ENCODE measurements around the gene WRNIP1. TPM values are rescaled to one million over a fixed set of nuclear protein-coding genes. Genes with fewer than 3 reads are reported as not detected.

WRNIP1 gene
- total and polyA plus RNA-seq, 2 of the 4 experiments (the other 2 are of a cell fraction), result 43.7 to 47.1 TPM

DNA sequence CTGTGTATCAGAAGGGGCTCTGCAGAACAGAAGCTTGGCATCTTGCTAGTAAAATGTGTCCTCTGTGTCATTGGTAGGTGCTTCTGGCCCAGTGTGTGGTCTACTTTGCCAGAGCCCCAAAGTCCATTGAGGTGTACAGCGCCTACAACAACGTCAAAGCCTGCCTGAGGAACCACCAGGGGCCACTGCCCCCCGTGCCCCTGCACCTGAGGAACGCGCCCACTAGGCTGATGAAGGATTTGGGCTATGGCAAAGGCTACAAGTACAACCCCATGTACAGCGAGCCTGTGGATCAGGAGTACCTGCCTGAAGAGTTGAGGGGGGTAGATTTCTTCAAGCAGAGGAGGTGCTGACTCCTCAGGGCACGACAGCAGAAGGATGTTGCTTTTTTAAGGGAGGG lies 19.7 kb downstream of the WRNIP1 start:
- Histone ChIP-seq H4K8ac (ENCODE audit: low read depth in 2 of 2, low read length in 2 of 2) (no peak overlapping the region), H3K23ac (ENCODE audit: low read depth, low read length) (no peak overlapping the region), H2AFZ (replicated peaks; ENCODE audit: low read length, poor library complexity) (peak overlapping the region; percentile 24), H2BK5ac (ENCODE audit: low read depth, low read length, poor library complexity, severe bottlenecking) (no peak overlapping the region), H3K4me3 (ENCODE audit: insufficient read depth, low read depth, low read length) (no peak overlapping the region), H2BK120ac (ENCODE audit: low read depth, low read length) (no peak overlapping the region), H3K27me3 (ENCODE audit: control insufficient read depth, insufficient read depth, low read length) (no peaks in the 10 kb centered on the region), H4K5ac (ENCODE audit: low read depth, low read length) (no peak overlapping the region), H3K56ac (ENCODE audit: extremely low read depth, insufficient read depth, low read length) (no peak overlapping the region), H2AK5ac (ENCODE audit: low read depth, low read length) (no peak overlapping the region), H3K9me1 (ENCODE audit: insufficient read depth, low read length) (peaks cover 23% of the 10 kb centered on the region), H3K79me1 (ENCODE audit: low read depth in 1 of 2, low read length in 2 of 2) (peaks cover 55 to 80% of the 10 kb centered on the region in 2 experiments), H3K14ac (replicated peaks; ENCODE audit: low read depth, low read length) (no peak overlapping the region), H2BK20ac (ENCODE audit: low read depth, low read length) (no peak overlapping the region), H3K27ac (ENCODE audit: insufficient read depth, low read length) (no peak overlapping the region), H4K20me1 (ENCODE audit: insufficient read depth, low read length) (peaks cover 13% of the 10 kb centered on the region), H4K91ac (ENCODE audit: insufficient read depth, low read depth, low read length) (no peak overlapping the region), H3K9me3 (ENCODE audit: control insufficient read depth, insufficient read depth, low read length) (no peaks in the 10 kb centered on the region), H3K4me2 (ENCODE audit: low read depth, low read length) (no peak overlapping the region), H3K4me1 (ENCODE audit: control insufficient read depth, insufficient read depth, low read length) (peaks cover 13% of the 10 kb centered on the region), H3K18ac (ENCODE audit: low read depth, low read length) (no peak overlapping the region), H3K4ac (ENCODE audit: low read depth, low read length) (no peak overlapping the region; the same call in 1 of the 2 replicates), H3K36me3 (ENCODE audit: control insufficient read depth, insufficient read depth, low read length) (peaks cover 36% of the 10 kb centered on the region), H2AK9ac (replicated peaks; ENCODE audit: low read depth, low read length, poor library complexity) (no peak overlapping the region), H2BK15ac (ENCODE audit: low read depth, low read length) (no peak overlapping the region), H3K9ac (ENCODE audit: low read depth, low read length) (no peak overlapping the region)
- intact Hi-C loops (cut with micrococcal nuclease) (no loop called here), in situ Hi-C loops (cut with MboI; ENCODE audit: low sequenced_read_pairs) (no loop called here), dilution Hi-C loops (cut with HindIII; ENCODE audit: low sequenced_read_pairs, unreplicated experiment) (no loop called here)
- CTCF ChIA-PET, result no interaction called here
- no TSS peak for BruUV-seq (replicated peaks)
- TF ChIP-seq RFX5 (IDR thresholded peaks at IDR 0.05; ENCODE audit: low read depth, low read length) (no peak), MAFK (IDR thresholded peaks at IDR 0.05; ENCODE audit: low read depth, low read length) (no peak), CHD1 (IDR thresholded peaks at IDR 0.05; ENCODE audit: low read depth, low read length) (no peak), FOS (IDR thresholded peaks at IDR 0.05; ENCODE audit: low read depth, low read length) (no peak), SMC3 (IDR thresholded peaks at IDR 0.05; ENCODE audit: low read depth, low read length) (no peak), POLR2A (IDR thresholded peaks at IDR 0.05; ENCODE audit: low read depth, low read length) (no peak), MAZ (IDR thresholded peaks at IDR 0.05; ENCODE audit: borderline replicate concordance, low read depth, low read length) (no peak)
- TF ChIP-seq, protein P1, sequence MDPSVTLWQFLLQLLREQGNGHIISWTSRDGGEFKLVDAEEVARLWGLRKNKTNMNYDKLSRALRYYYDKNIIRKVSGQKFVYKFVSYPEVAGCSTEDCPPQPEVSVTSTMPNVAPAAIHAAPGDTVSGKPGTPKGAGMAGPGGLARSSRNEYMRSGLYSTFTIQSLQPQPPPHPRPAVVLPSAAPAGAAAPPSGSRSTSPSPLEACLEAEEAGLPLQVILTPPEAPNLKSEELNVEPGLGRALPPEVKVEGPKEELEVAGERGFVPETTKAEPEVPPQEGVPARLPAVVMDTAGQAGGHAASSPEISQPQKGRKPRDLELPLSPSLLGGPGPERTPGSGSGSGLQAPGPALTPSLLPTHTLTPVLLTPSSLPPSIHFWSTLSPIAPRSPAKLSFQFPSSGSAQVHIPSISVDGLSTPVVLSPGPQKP (IDR thresholded peaks at IDR 0.05; ENCODE audit: borderline replicate concordance, low read depth, low read length), result no peak
- TF ChIP-seq, protein P2, sequence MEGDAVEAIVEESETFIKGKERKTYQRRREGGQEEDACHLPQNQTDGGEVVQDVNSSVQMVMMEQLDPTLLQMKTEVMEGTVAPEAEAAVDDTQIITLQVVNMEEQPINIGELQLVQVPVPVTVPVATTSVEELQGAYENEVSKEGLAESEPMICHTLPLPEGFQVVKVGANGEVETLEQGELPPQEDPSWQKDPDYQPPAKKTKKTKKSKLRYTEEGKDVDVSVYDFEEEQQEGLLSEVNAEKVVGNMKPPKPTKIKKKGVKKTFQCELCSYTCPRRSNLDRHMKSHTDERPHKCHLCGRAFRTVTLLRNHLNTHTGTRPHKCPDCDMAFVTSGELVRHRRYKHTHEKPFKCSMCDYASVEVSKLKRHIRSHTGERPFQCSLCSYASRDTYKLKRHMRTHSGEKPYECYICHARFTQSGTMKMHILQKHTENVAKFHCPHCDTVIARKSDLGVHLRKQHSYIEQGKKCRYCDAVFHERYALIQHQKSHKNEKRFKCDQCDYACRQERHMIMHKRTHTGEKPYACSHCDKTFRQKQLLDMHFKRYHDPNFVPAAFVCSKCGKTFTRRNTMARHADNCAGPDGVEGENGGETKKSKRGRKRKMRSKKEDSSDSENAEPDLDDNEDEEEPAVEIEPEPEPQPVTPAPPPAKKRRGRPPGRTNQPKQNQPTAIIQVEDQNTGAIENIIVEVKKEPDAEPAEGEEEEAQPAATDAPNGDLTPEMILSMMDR (conservative IDR thresholded peaks at IDR 0.05; ENCODE audit: low read depth, low read length), result no peak
- POLR2A ChIA-PET (ENCODE audit: unreplicated experiment), result no interaction called here
- no peak for DNase-seq
- WGBS, 2 experiments (ENCODE audit: extremely low coverage in 2 of 2, insufficient read length in 1 of 2), result 93% methylated on average over 2 of the region's 7 CpGs; no CpG with 5 or more reads in 1 of the 2 experiments
- no peak for ATAC-seq (ENCODE audit: low read depth)

Measured in IMR-90 (cell line).